Gastroesophageal sphincter (tissue), 3 donors: ENCODE results near the gene ABCC11.

Experiments used
- CTCF ChIP-seq, 4 experiments: fragments of 200-600 bp in 2 of 4; fragments of 450-650 bp in 2 of 4; sonication (generic) in 1 of 4; IDR thresholded peaks; one replicate each; pipeline ENCODE4 v1.5.1; 2017 to 2019; ENCODE audit warnings: antibody characterized with exemption in 4 of 4, mild to moderate bottlenecking in 2 of 4, moderate library complexity in 2 of 4
- EP300 ChIP-seq: sonication (generic); formaldehyde crosslinking; IDR thresholded peaks from one replicate; pipeline ENCODE4 v1.6.1; 2017; ENCODE audit warnings: antibody characterized with exemption, mild to moderate bottlenecking
- POLR2A ChIP-seq, 2 donors: fragments of 450-650 bp; IDR thresholded peaks; one replicate each; pipeline ENCODE4 v1.6.1; 2017; ENCODE audit warnings: antibody characterized with exemption in 2 of 2, mild to moderate bottlenecking in 2 of 2, moderate library complexity in 1 of 2
- POLR2AphosphoS5 ChIP-seq: sonication (generic); formaldehyde crosslinking; IDR thresholded peaks from one replicate; pipeline ENCODE4 v1.6.1; 2017; ENCODE audit warnings: antibody characterized with exemption

GRCh38 chr16:48157302-48157701, 90.0 kb downstream of the ABCC11 start:
- no peak for TF ChIP-seq CTCF (IDR thresholded peaks at IDR 0.05)
- no peak for TF ChIP-seq POLR2A (IDR thresholded peaks at IDR 0.05)
- no peak for TF ChIP-seq EP300
- TF ChIP-seq POLR2AphosphoS5 = no peak
